ENCODE measurements around the gene PSME2. TPM values are rescaled to one million over a fixed set of nuclear protein-coding genes. Genes with fewer than 3 reads are reported as not detected.

PSME2 gene
- polyA plus RNA-seq (ENCODE audit: insufficient read length in 4 of 4), result 100 to 1,000 TPM; 150 to 177 (median 159) TPM

GRCh38 chr14:24146453-24146977 is at the start of gene PSME2:
Gene PSME2 (minus strand): TSS chr14:24146610. CDS start chr14:24146581, 29 bp downstream.
- peak; percentile 83 to 94 (median 90) for DNase-seq (ENCODE audit: low read depth in 4 of 4, low spot score in 2 of 4)

GRCh38 chr14:24195186-24196070 is 49.0 kb upstream of the PSME2 start, which contains the start of gene TM9SF1:
Gene TM9SF1 (minus strand): TSS chr14:24195441. CDS start chr14:24195019, 422 bp downstream.
- DNase-seq (ENCODE audit: low read depth in 4 of 4, low spot score in 2 of 4), result peak in 3 of 4 donors; percentile 78 to 88 (median 84)

- no peak for DNase-seq (ENCODE audit: low read depth in 4 of 4, low spot score in 2 of 4)
Observed at GRCh38 chr14:24194873-24195185, 48.4 kb upstream of the PSME2 start.

- no peak for DNase-seq (ENCODE audit: low read depth in 4 of 4, low spot score in 2 of 4)
Observed at GRCh38 chr14:24194186-24194872, 47.9 kb upstream of the PSME2 start.

GRCh38 chr14:24192933-24193332 is 46.5 kb upstream of the PSME2 start:
- no peak for DNase-seq (ENCODE audit: low read depth in 4 of 4, low spot score in 2 of 4)

GRCh38 chr14:24190416-24190815 is 44.0 kb upstream of the PSME2 start:
- no peak for DNase-seq (ENCODE audit: low read depth in 4 of 4, low spot score in 2 of 4)

GRCh38 chr14:24189460-24189859 is 43.0 kb upstream of the PSME2 start:
- DNase-seq (ENCODE audit: low read depth in 4 of 4, low spot score in 2 of 4), result no peak

- no peak for DNase-seq (ENCODE audit: low read depth in 4 of 4, low spot score in 2 of 4)
Observed at GRCh38 chr14:24189059-24189375, 42.6 kb upstream of the PSME2 start.

- peak in 3 of 4 donors; percentile 83 to 95 (median 87) for DNase-seq (ENCODE audit: low read depth in 4 of 4, low spot score in 2 of 4)
Observed at GRCh38 chr14:24188251-24189058, 42.0 kb upstream of the PSME2 start, which contains the start of gene IPO4. Gene IPO4 (minus strand): TSS chr14:24188816. CDS start chr14:24188787, 29 bp downstream.

- DNase-seq (ENCODE audit: low read depth in 4 of 4, low spot score in 2 of 4), result no peak
Observed at GRCh38 chr14:24187539-24187915, 41.1 kb upstream of the PSME2 start.

GRCh38 chr14:24186831-24187538 is 40.6 kb upstream of the PSME2 start:
- DNase-seq (ENCODE audit: low read depth in 4 of 4, low spot score in 2 of 4), result no peak

- DNase-seq (ENCODE audit: low read depth in 4 of 4, low spot score in 2 of 4), result no peak
Observed at GRCh38 chr14:24185741-24186140, 39.3 kb upstream of the PSME2 start.

GRCh38 chr14:24185026-24185425 is 38.6 kb upstream of the PSME2 start:
- no peak for DNase-seq (ENCODE audit: low read depth in 4 of 4, low spot score in 2 of 4)

GRCh38 chr14:24184104-24184970 is 37.9 kb upstream of the PSME2 start:
- DNase-seq (ENCODE audit: low read depth in 4 of 4, low spot score in 2 of 4), result no peak

GRCh38 chr14:24183014-24183481 is 36.6 kb upstream of the PSME2 start:
- no peak for DNase-seq (ENCODE audit: low read depth in 4 of 4, low spot score in 2 of 4)

- DNase-seq (ENCODE audit: low read depth in 4 of 4, low spot score in 2 of 4), result no peak
Observed at GRCh38 chr14:24182110-24182882, 35.9 kb upstream of the PSME2 start.

- no peak for DNase-seq (ENCODE audit: low read depth in 4 of 4, low spot score in 2 of 4)
Observed at GRCh38 chr14:24181371-24182077, 35.1 kb upstream of the PSME2 start.
